Fibroblast of the conjunctiva (primary cell): ENCODE data around the gene UBN1.

Source experiments
- DNase-seq: peaks from one replicate; pipeline ENCODE4 v3.0.0-alpha.2; 2010; ENCODE audit warnings: low read depth

Gene UBN1

DNA sequence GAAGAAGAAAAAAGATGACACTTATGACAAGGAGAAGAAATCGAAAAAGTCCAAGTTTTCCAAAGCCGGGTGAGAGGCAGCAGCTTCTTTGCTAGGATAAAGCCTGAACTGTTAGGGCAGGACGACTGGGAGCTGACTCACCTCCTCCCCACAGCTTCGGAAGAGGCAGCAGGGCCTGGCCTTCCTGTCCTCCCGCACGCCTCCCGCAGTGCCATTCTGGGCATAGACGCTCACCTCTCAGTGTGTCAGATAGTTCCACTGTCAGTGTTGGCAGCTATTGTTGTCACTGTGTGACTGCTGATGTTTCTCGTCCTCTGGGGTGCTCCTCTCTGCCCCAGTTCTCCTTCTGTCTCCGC, 12.6 kb downstream of the UBN1 start:
- no peak for DNase-seq

DNA sequence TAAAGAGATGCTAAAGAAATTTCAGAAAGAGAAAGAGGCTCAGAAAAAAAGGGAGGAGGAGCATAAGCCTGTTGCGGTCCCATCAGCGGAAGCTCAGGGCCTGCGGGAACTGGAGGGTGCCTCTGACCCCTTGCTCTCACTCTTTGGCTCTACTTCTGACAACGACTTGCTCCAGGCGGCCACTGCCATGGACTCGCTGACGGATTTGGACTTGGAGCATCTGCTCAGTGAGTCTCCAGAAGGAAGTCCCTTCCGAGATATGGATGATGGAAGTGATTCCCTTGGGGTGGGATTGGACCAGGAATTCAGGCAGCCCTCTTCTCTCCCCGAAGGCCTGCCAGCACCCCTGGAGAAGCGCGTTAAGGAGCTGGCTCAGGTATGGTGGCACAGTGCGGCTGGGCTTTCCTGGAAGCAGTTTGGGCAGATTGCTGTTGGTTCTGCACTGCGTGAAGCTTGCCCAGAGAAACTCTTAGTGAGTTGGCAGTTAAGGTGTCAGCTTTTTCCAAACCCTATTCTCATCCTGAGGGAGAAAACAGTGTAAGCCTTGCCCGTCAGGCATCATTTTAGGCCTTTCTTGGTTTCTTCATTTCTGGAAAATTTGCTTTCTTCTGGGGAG, 13.6 kb downstream of the UBN1 start:
- DNase-seq = no peak

DNA sequence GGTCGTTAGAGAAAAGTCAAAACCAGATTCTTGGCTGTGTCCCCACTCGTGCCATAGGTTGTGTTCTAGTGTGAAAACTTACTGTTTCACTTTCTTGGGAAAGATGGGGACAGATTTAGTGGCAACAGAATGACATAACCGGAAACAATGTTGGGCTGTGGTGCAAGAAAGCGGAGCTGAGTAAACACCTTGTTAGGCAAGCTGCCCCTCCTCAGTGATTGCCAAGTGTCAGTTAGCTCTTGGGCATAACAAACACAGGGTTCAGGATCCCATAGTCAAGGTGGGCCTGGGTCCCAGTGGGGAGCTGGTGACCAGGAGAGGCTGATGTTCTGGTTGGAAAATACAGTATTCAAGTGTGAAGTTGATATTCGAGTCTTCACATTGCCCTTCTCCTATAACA, 15.4 kb downstream of the UBN1 start:
- no peak for DNase-seq

DNA sequence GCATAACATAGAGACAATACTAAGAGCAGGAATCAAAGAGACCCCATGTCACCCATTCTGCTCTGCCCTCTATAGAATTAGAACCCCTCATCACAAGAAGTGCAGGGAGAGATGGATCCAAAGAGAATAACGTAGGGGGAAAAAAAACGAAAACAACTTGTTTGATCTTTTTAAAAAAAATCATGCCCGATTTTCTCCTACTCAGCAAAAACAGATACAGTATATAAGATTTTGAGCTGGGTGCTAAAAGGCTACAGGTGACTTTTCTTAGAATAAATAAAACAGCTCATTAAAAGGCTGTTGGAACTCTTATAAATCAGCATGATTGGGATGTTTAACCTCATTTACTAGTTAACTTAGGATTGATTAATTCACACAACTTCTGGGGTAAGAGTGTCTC, 17.4 kb downstream of the UBN1 start:
- no peak for DNase-seq

DNA sequence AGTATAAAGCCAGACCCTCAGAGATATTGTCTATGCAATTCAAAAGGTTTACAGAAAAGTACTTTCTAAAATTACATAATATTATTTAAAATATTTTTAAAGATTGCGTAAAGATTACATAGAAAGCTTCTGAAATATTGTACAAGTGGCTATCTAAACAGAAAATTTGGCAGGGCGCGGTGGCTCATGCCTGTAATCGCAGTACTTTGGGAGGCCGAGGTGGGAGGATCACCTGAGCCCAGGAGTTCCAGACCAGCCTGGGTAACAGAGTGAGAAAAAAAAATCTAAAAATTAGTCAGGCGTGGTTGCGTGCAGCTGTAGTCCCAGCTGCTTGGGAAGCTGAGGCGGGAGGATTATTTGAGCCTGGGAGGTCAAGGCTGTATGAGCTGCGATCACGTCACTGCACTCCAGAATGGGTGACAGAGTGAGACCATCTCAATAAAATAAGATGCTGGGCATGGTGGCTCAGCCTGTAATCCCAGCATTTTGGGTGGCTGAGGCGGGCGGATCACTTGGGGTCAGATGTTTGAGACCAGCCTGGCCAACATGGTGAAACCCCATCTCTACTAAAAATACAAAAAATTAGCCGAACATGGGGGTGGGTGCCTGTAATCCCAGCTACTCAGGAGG, 18.1 kb downstream of the UBN1 start:
- no peak for DNase-seq

DNA sequence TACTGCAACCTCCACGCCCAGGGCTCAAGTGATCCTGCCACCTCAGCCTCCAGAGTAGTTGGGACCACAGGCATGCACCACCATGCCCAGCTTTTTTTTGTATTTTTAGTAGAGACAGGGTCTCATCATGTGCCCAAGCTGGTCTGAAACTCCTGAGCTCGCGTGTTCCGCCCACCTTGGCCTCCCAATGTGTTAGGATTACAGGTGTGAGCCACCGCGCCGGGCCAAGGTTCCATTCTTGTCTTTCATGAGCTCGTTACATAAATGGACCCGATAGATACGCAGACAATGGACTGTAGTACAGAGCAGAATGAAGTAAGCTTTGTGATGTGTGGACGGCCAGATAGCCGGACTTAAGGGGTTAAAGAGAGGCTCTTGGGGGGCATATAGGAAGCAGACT, 19.3 kb downstream of the UBN1 start:
- no peak for DNase-seq

DNA sequence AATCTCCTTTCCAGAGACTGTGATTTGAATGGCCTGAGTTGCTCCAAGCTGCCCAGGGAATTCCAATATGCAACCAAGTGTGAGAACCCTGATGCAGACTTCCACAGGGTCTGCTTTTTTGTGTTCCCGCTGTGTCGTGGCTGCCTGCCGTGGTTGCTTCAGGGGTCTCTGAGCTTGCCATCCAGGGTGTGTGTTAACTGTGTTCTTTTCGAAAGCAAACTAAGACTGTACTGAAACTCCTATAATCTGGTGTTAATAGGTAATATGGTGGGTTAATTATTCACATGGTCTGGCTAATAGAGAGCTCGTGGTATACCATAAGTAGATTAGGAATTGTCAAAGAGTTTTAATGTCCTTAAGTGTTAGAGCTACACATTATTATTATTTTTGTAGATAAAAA, 20.7 kb downstream of the UBN1 start:
- no peak for DNase-seq

DNA sequence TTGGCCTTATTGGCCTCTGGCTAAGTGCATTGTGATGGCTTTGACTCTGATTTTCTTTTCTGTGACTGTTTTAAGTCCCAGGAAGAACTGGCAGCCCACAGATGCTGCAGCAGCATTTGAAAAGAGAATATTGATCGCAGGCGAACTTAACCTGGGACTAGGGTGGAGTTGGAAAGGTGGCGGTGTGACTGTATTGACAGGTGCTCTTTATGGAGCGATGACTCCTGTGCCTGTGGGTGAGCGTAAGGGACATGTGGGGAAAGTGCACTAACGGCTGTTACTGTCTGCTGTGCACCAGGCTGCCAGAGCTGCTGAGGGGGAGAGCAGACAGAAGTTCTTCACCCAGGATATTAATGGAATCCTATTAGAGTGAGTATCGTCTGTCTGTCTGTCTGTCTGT, 21.3 kb downstream of the UBN1 start:
- DNase-seq = no peak

DNA sequence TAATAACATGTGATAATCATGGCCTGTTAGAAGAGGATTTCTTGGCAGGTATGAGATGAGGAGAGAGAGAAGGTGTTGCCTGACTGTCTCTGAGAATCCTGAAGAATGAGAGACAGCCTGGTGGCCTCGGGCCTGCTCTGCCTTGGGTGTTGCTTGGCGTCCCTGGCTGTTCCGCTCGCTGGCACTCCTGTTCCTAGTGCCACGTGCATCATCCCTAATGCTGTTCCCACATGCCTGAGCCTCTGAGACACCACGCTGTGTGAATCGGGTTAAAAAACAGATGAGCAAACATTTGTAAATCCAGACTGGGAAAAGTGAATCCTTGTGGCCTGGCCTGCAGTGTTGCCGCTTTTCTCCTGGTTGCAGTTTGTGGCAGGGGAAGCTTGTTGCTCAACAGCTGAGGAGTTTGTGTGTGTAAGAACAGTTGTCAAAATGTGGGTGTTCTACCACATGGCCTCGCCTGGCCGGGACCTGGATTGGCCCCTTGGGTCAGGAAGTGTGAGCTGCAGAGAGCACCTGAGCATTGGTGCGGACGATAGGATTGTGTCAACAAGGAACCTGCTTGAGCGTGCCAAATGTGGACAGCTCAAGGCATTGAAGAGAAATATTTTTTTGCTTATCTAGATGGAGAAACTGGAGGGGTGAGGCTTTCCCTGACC, 22.0 kb downstream of the UBN1 start:
- no peak for DNase-seq

DNA sequence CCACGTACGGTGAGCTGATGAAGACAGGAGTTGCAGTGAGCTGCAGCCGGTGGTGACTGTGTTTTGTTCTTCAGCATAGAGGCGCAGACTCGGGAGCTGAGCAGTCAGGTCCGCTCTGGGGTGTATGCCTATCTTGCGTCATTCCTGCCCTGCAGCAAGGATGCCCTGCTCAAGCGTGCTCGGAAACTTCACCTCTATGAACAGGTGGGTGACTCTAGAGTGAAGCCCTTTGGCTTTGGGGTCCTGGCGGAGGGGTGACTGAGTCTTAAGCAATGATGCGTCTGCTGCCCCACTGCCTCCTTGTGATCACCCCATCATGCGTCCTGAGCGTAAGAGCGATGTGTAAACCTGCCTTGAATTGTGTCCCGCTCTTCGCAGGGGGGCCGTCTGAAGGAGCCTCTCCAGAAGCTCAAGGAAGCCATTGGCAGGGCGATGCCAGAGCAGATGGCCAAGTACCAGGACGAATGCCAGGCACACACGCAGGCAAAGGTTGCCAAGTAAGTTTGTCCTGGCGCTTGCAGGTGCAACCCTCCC, 22.9 kb downstream of the UBN1 start:
- no peak for DNase-seq

DNA sequence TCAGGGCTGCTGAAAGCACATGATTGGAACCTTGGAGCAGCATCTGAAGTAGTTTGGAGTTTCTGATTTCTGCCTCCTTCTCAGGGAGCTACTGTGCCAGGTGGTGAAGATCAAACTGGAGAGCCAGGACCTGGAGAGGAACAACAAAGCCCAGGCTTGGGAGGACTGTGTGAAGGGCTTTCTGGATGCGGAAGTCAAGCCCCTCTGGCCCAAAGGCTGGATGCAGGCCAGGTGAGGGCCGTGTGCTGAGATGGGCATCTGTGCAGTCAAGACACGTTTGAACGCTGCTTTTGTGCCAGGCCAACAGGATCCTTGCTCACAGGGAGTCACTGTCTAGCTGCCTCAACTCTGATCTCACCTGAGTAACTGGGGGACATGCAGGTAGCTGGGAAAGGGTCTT, 23.8 kb downstream of the UBN1 start:
- no peak for DNase-seq

DNA sequence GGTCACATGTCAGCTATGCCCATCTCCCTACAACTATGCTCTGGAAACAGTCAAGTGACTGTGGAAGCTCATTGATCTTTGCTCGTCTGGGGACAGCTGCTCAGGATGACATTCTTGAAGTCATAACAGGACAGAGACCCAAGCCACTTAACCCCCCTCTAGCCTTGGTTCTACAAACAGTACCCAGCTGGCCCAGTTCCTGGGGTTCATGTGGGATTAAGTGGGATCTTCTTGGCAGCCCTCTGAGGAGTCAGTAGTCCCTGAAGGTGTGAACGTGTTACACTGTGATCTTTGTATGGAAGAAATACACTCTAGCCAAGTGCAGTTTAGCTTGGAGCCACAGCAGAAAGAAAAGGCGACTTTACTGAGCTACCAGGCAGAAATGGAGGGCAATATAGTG, 25.8 kb downstream of the UBN1 start:
- no peak for DNase-seq

DNA sequence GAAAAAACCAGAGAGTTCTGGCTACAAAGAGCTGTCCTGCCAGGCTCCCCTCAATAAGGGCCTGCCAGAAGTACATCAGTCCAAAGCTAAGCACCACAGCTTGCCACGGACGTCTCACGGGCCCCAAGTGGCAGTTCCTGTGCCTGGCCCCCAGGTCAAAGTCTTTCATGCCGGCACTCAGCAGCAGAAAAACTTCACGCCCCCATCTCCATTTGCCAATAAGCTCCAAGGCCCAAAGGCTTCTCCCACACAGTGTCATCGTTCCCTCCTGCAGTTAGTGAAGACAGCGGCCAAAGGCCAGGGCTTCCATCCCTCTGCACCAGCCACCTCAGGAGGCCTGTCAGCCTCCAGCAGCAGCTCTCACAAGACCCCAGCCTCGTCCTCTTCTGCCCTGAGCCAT, 27.4 kb downstream of the UBN1 start:
- DNase-seq = no peak

DNA sequence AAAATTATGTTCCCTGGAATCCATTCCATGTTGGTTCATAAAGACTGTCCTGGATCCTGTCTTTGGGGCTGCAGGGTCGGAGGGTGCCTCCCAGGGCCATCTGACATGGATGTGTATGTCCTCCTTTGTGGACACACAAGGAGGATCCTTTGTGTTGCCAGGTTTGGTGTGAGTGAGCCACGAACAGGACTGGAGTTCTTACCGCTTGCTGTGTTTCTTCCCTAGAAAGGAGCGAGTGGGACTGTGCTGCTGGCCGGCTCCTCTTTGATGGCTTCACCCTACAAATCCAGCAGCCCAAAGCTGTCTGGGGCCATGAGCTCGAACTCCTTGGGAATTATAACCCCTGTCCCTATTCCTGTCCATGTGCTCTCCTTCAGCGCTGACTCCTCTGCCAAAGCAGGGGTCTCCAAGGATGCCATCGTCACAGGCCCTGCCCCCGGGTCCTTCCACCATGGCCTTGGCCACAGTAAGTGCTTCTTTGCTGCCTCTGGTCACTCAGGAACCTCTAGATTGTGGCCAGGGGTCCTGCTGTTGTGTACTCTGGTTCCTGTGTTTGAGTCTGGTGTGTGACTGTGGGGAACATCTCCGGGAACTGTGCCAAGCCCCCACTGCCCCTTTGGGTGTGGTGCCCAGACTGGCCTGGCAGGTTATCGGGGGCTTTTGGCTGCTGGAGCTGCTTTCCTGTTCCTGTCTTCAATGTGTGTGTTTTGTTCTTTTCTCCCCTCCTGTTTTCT, 29.5 kb downstream of the UBN1 start:
- no peak for DNase-seq

DNA sequence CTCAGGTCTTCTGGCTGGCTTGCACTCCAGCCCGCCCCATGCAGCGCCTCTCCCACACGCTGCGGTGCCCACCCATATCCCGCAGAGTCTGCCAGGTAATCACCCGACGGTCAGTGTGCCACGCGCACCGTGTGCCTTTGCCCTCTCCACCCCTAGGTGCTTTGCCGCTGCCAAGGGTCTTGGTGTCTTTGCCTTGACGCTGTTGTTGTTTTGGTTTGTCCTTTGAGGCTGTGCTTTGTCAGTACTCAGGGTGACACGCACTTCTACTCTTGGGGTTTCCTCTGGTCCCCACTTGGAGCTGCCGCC, 30.1 kb downstream of the UBN1 start:
- no peak for DNase-seq

DNA sequence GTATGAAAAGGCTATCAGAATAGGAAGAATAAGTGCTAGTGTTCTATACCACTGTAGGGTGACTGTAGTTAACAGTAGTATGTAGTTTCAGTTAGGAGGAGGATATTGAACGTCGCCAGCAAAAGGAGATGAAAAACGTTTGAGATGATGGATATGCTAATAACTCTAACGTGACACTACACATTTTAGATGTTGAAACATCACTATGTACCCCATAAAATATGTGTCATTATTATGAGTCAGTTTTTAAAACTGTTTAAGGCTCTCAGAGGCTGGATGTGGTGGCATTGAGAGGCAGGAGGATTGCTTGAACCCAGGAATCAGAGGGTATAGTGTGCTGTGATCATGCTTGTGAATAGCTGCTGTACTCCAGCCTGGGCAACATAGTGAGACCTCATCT, 31.8 kb downstream of the UBN1 start:
- DNase-seq = no peak

DNA sequence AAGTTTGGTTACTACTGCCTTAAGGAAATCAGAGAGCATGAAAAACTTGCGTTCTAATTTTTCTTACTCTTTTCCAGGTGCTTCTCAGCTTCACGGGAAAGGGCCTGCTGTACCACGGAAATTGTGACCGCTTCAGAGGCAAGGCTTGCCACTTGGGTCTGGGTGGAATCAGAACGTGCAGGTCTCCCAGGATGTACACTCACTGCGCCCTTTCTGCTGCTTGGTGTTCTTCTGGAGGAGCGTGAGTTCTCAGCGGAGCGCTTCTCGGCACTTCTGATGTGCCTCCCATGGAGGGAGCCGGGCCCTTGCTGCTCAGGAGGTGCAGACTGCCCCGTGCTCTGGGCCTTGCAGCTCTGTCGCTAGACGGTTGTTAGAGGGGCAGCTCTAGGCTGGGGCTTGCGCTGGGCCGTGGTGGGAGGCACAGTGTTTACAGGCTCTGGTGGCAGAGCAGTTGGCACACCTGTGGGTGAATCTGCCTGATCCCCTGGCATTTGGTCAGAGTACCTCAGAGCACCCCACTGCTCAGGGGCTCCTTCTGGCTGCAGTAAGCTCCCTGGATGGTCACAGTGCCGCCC, 32.8 kb downstream of the UBN1 start:
- no peak for DNase-seq

DNA sequence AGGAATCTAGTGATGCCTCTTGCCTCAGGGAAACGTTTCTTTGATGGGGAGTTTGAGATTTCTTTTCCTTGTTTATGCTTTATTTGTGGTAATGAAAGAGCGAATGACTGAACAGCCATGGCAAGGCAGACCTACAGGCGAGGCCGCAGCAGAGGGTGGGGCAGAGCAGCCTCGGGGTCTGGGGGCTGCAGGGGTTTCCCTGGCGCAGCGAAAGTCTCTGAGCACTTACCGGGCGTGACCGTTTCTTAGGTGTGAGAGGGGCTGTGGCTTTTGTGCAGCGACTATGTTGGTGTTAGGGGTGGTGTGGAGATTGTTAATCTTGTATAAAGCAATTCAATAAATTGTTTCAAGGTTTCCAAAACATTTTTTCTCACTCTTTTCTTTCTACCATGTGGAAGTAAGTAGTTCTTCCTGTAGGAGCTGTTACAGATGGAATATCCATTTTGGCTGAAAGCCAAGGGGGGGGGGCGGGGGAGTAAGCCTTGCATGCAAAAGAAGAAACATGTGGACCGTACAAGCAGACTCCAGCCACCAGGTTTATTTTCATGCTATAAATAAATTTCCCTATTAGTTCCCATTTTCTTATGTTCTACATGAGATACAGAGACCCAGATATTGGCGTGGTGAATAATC, 34.8 kb downstream of the UBN1 start:
- peak; percentile 32 for DNase-seq

DNA sequence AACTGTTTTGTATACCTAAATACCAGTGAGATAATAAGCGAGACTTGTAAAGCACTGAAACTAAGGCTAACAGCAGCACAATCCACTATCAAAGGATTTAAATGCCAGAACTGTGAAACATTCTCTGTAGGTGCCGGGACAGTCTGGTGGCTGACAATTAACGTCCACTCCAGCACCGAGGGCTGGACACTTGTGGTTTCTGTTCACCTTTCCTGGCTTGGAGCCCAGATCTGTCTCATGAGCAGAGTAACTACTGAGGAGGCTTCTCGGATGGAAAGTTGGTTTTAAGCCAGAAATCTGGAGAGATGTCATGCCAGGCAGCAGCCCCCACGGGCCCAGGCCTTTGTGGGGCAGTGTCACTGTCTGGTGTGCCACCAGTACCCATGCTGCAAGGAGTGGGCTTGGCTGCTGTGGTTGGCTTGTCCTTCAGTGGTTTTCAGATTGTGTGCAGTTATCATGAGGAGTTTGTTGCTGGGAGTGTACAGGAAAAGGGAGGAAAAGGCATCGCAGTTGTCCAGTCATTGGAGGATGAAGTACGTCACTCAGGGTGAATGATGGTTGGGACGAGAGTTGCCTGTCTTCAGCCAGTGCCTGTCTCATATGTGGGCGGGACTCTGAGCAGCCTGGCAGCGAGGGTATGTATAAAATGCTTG, 35.5 kb downstream of the UBN1 start:
- DNase-seq = no peak

DNA sequence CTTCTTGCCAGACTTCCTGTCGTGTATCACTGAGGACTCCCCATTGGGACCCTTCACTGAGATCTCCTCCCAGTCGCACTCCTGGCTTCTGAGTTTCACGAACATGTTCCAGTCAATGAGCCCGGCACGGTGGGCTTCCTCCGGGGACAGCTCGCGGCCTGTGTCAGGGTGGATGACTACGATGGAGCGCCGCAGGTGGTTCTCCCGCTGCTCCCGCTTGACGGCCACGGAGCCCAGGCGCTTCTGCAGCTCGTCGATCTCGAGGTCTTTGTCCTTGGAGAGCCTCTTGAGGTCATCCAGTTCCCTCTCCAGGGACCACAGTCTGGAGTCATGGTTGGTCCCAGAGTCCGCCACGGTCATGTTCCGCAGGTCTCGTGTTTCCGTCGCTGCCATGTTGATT, 36.2 kb downstream of the UBN1 start:
- no peak for DNase-seq

DNA sequence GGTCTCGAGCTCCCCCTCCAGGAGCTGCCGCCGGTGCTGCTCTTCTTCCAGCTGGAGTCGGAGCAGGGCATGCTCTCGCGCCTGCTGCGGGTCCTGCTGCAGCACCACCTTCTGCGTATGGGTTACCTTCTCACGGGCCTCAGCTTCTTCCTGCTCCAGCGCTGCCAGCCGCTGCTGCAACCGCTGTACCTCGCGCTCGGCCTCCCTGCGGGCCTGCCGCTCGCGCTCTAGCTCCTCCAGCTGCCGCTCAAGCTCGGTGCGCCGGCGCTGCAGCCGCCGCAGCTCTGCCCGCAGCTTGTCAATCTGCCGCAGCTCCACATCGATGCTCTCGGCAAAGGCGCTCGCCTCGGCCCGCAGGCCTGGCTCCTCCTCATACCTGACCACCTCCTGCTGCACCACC, 36.9 kb downstream of the UBN1 start:
- DNase-seq = no peak
